Cardiac fibroblast (primary cell): Measurements from ENCODE around the gene ZFYVE26.

Experiments used
- DNase-seq, 2 donors: peaks; one replicate each; pipeline versions ENCODE4 v3.0.0 to v3.0.0-alpha.2; 2010; ENCODE audit warnings: low read depth in 2 of 2
- H3K4me3 ChIP-seq, 2 donors: replicated peaks in 1 of 2; 1 replicate in 1 of 2; 2 replicates in 1 of 2; pipeline ENCODE4 v1.5.1; 2011; ENCODE audit warnings: low read depth in 2 of 2, low read length in 2 of 2, mild to moderate bottlenecking in 2 of 2, moderate library complexity in 1 of 2
- CTCF ChIP-seq: IDR thresholded peaks from one replicate; pipeline ENCODE4 v1.5.1; 2011; ENCODE audit warnings: low read depth, mild to moderate bottlenecking, low read length, inconsistent platforms

ZFYVE26 gene

GRCh38 chr14:67768219-67768618, 48.2 kb downstream of the ZFYVE26 start:
- DNase-seq = peak in 1 of 2 donors; percentile 4
- TF ChIP-seq CTCF = no peak
- no peak overlapping the region for H3K4me3 ChIP-seq

- no peak for TF ChIP-seq CTCF
- no peak for DNase-seq
- H3K4me3 ChIP-seq = no peak overlapping the region
Observed at GRCh38 chr14:67766035-67766680, 50.2 kb downstream of the ZFYVE26 start.

GRCh38 chr14:67765192-67765834, 51.1 kb downstream of the ZFYVE26 start:
- H3K4me3 ChIP-seq = no peak overlapping the region
- TF ChIP-seq CTCF = no peak
- DNase-seq = no peak

- TF ChIP-seq CTCF = no peak
Observed at GRCh38 chr14:67764496-67764895, 51.9 kb downstream of the ZFYVE26 start.

GRCh38 chr14:67763158-67763822, 53.1 kb downstream of the ZFYVE26 start:
- TF ChIP-seq CTCF = no peak
- no peak overlapping the region for H3K4me3 ChIP-seq
- no peak for DNase-seq

More at GRCh38 chr14:67764496-67764895, 51.9 kb downstream of the ZFYVE26 start:
- DNase-seq = no peak
- no peak overlapping the region for H3K4me3 ChIP-seq

GRCh38 chr14:67762051-67762450, 54.3 kb downstream of the ZFYVE26 start:
- no peak for DNase-seq
- no peak for TF ChIP-seq CTCF
- no peak overlapping the region for H3K4me3 ChIP-seq
